ENCODE measurements around the gene FEZ2.

Gene FEZ2

DNA sequence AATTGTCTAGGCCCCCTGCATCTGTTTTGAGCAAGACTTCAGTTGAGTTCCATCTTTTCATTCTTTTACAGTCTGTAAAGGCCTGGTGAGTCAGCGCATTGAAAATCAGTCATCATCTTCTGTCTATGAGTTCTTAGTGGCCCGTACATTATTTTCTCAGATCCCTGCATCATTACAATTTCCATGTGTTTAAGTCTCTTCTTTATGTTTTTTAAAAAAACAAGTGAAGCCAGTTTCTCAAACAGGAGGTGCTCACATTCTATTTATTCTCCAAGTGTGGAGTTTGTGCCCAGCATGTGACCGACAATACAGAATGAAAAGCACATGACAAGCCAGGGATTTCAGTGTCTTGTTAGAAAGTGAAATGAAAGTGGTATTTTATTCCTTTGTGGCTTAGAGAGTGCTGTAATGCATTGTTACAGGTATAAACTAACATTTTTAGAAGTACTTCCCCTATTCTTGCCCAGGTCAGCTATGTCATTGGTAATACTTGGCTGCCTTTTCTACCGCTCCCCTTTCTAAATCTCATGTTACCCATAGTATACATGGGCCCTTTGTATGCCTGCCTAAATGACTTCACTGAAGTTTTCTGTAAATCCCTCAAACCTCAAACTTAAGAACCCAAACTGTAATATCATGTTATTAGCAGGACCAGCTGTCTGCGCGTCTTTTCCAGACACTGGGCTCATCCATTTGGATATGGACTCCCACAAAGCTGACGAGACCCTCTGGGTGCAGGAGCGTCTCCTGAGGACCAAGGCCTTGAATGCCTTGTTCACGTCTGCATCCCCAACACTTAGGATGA, 67.6 kb downstream of the FEZ2 start:
- H3K4me3 ChIP-seq (ENCODE audit: low read depth, low read length) = no peak overlapping the region
- TF ChIP-seq, protein P1, sequence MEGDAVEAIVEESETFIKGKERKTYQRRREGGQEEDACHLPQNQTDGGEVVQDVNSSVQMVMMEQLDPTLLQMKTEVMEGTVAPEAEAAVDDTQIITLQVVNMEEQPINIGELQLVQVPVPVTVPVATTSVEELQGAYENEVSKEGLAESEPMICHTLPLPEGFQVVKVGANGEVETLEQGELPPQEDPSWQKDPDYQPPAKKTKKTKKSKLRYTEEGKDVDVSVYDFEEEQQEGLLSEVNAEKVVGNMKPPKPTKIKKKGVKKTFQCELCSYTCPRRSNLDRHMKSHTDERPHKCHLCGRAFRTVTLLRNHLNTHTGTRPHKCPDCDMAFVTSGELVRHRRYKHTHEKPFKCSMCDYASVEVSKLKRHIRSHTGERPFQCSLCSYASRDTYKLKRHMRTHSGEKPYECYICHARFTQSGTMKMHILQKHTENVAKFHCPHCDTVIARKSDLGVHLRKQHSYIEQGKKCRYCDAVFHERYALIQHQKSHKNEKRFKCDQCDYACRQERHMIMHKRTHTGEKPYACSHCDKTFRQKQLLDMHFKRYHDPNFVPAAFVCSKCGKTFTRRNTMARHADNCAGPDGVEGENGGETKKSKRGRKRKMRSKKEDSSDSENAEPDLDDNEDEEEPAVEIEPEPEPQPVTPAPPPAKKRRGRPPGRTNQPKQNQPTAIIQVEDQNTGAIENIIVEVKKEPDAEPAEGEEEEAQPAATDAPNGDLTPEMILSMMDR (IDR thresholded peaks at IDR 0.05; ENCODE audit: low read depth, low read length) = no peak
- TF ChIP-seq, protein P2, sequence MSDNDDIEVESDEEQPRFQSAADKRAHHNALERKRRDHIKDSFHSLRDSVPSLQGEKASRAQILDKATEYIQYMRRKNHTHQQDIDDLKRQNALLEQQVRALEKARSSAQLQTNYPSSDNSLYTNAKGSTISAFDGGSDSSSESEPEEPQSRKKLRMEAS (IDR thresholded peaks at IDR 0.05; ENCODE audit: low read depth, low read length) = no peak
- no peak for TF ChIP-seq POLR2A (IDR thresholded peaks at IDR 0.05; ENCODE audit: extremely low read depth, insufficient read length)
- TF ChIP-seq MYC (IDR thresholded peaks at IDR 0.05; ENCODE audit: low read depth, low read length) = no peak
- peak; percentile 47 for DNase-seq (ENCODE audit: low read depth)

DNA sequence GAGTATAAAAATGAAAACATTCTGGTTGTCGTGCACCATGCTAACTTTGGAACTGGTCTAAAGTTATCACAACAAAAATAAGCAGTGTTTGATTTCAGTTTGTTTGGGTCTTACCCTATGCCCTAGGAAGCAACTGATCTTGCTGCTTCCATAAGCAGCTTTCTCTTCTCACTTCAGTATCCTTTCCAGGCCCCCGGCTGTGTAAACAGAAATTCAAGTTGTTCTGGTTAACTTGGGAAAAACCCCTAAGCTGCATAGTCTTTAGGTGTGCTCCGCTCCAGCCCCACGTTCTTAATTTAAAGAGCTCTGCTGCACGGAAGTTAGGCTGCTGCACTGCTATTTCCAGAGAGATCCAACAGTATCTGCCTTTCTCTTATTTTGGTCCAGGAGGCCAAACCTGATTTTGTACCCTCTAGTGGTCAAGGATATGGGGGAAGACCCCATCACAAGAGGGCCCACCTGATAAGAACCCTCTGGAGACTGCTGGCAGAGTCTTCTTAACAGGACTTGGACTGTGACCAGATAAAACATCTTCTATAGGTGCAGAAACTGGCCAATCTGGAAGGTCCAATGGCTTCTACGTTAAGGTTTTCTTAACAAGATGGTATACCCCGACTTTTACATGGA, 69.1 kb downstream of the FEZ2 start:
- no peak overlapping the region for H3K4me3 ChIP-seq (ENCODE audit: low read depth, low read length)
- no peak for TF ChIP-seq MYC (IDR thresholded peaks at IDR 0.05; ENCODE audit: low read depth, low read length)
- TF ChIP-seq, protein P1 (IDR thresholded peaks at IDR 0.05; ENCODE audit: low read depth, low read length) = no peak
- TF ChIP-seq POLR2A (IDR thresholded peaks at IDR 0.05; ENCODE audit: extremely low read depth, insufficient read length) = no peak
- DNase-seq (ENCODE audit: low read depth) = no peak

DNA sequence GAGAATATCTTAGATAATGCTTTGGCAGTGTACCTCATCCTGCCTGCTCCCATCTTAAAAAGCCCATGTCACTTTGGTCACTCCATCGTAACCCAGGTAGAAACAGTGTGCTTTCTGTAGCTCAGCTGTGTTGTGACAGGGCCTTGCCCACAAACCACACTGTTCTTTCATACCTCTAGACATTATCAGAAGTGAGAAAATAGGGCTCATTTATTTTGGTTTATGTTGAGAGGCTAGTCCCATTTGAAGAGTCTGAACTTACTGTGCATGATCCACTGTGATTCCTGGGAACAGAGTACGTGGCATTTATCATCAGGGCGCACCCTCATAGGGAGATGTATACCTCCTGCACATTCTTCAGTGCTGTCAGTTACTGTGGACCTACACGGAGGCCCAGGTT, 69.7 kb downstream of the FEZ2 start:
- DNase-seq (ENCODE audit: low read depth) = no peak
- no peak overlapping the region for H3K4me3 ChIP-seq (ENCODE audit: low read depth, low read length)
- no peak for TF ChIP-seq MYC (IDR thresholded peaks at IDR 0.05; ENCODE audit: low read depth, low read length)
- TF ChIP-seq POLR2A (IDR thresholded peaks at IDR 0.05; ENCODE audit: extremely low read depth, insufficient read length) = no peak
- TF ChIP-seq, protein P2 (IDR thresholded peaks at IDR 0.05; ENCODE audit: low read depth, low read length) = no peak
- TF ChIP-seq, protein P1 (IDR thresholded peaks at IDR 0.05; ENCODE audit: low read depth, low read length) = no peak

DNA sequence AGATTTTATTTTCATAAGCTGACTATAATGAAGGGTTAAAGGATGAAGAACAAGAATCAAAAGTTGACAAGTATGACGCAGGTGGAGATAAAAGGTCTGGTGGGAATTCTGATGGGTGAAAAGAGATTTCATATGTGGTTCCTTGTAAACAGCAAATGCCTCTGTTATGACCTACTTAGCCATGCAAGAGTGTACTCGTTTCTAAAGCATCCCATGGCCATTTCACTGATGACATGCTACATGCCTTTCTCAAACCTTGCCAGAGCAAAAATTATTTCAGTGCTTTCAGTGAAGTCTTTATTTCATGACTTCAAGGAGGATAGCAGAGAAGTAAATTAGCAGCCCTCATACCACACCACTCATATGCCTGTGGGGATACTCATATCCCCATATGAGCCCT, 71.7 kb downstream of the FEZ2 start:
- no peak for DNase-seq (ENCODE audit: low read depth)
- no peak overlapping the region for H3K4me3 ChIP-seq (ENCODE audit: low read depth, low read length)
- TF ChIP-seq, protein P1 (IDR thresholded peaks at IDR 0.05; ENCODE audit: low read depth, low read length) = no peak
- TF ChIP-seq, protein P2 (IDR thresholded peaks at IDR 0.05; ENCODE audit: low read depth, low read length) = no peak
- no peak for TF ChIP-seq MYC (IDR thresholded peaks at IDR 0.05; ENCODE audit: low read depth, low read length)
- TF ChIP-seq POLR2A (IDR thresholded peaks at IDR 0.05; ENCODE audit: extremely low read depth, insufficient read length) = no peak

DNA sequence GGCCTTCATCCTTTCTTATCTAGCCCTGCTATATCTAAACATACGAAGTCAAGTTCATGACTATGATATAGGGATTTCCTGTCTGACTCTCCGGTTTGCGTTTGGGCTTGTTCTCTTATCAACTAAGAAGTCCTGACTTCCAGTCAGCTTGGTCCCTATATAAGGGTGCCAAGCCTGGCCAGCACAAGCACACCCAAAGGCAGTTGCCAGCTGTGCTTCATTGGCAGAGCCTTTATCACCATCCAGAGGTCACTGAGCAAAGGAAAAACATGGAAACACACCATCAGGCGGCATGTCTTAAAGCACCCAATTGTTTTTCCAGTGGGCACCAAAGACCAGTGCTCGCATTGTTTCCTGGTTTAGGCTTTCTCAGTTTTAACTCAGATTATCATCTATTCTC, 72.7 kb downstream of the FEZ2 start:
- no peak overlapping the region for H3K4me3 ChIP-seq (ENCODE audit: low read depth, low read length)
- DNase-seq (ENCODE audit: low read depth) = no peak
- TF ChIP-seq, protein P1 (IDR thresholded peaks at IDR 0.05; ENCODE audit: low read depth, low read length) = no peak
- no peak for TF ChIP-seq POLR2A (IDR thresholded peaks at IDR 0.05; ENCODE audit: extremely low read depth, insufficient read length)
- TF ChIP-seq MYC (IDR thresholded peaks at IDR 0.05; ENCODE audit: low read depth, low read length) = no peak
- TF ChIP-seq, protein P2 (IDR thresholded peaks at IDR 0.05; ENCODE audit: low read depth, low read length) = no peak

Measured in NB4 (cell line).